HG03064 (cell line): ENCODE results near the gene THBS3.
"Not testable (repeated sequence)": the region's sequence is repeated elsewhere in the genome, so short reads cannot be mapped to it uniquely, and the experiment has no call there.

Experiments
- ATAC-seq: cut with Tn5 transposase; IDR thresholded peaks from one replicate; pipeline ENCODE4 v1.9.1; 2021; ENCODE audit warnings: low read depth; ENCODE audit not compliant: unreplicated experiment

Gene THBS3

DNA sequence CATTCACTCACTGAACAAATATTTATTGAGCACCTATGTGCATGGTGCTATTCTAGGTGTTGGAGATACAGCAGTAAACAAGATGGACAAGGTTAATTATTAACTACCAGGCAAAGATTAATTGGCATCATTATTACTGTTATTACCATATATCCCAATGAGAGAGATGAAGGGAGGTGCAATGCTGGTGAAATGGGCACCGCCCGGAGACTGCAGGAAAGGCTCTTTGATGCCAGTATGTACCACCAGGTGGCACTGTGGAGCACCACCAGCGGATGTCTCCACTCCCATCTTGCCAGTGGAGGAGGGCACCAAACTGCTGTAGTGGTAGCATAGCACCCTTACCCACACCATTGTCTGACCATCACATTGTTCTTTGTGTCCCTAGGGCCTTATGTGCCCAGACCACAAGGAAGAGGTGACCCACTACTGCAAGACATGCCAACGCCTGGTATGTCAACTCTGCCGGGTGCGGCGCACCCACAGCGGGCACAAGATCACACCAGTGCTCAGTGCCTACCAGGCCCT lies 31.1 kb downstream of the THBS3 start:
- ATAC-seq = no peak

DNA sequence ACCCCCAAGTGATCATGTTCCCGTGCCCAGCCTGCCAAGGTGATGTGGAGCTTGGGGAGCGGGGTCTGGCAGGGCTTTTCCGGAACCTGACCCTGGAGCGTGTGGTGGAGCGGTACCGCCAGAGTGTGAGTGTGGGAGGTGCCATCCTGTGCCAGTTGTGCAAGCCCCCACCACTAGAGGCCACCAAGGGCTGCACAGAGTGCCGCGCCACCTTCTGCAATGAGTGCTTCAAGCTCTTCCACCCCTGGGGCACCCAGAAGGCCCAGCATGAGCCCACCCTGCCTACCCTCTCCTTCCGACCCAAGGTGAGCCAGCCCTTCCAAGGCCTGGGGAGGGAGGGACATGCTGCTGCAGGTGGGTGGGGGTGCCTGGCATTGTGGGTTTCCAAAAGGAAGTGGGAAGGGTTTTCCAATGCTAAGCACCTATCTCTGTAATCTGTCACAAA lies 31.7 kb downstream of the THBS3 start:
- ATAC-seq = no peak

GRCh38 chr1:155175281-155175926 lies 32.3 kb downstream of the THBS3 start:
- ATAC-seq = no peak

- ATAC-seq = no peak
Observed at GRCh38 chr1:155174324-155175280, 33.1 kb downstream of the THBS3 start.

- ATAC-seq = peak; percentile 24
Observed at GRCh38 chr1:155173478-155174323, 34.0 kb downstream of the THBS3 start, which contains the start of gene TRIM46. Gene TRIM46, plus strand, starts transcription at chr1:155173849. Its CDS starts 118 bp downstream, at chr1:155173967.

DNA sequence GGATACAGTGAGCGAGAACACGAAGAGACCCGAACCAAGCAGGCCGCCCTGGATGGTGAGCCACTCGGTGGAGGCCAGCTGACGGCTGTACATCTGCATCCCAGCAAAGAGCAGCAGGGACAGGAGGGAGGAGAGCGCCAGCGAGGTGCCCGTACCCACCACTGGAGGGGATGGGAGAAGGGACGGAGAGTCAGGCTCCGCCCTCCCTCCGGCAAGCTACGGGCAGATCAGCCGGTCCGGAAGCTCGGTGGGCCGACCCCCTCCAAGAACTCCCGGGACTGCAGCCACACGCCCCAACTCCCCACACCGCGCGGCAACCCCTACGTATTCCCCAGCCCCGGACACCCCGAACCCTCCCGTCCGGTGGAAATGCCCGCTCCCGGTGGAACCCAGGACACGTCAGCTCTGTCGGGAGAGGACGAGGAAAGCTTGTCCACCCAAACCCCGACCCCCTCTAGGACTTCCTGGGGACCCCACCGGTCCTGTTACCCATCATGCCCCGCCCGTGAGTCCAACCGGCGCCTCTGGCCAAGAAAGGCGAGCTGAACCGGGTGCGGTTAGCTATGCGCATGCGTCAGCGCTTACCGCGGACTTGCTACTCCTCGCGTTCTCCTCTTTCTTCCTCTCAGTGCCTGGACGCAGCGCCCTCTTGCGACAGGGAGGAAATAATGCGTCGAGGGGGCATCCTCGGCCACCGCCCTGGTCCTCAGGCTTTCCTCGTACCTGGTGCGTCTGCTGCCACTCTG lies 34.8 kb downstream of the THBS3 start, which contains the start of gene KRTCAP2:
Gene KRTCAP2, minus strand, starts transcription at position 573 of the 746 bp plus-strand sequence. Its CDS starts 80 bp downstream, at position 493.
- ATAC-seq = peak; percentile 51

GRCh38 chr1:155171836-155172731 lies 35.6 kb downstream of the THBS3 start:
- ATAC-seq = peak; percentile 24

GRCh38 chr1:155170806-155171205 lies 36.9 kb downstream of the THBS3 start:
- no peak for ATAC-seq

DNA sequence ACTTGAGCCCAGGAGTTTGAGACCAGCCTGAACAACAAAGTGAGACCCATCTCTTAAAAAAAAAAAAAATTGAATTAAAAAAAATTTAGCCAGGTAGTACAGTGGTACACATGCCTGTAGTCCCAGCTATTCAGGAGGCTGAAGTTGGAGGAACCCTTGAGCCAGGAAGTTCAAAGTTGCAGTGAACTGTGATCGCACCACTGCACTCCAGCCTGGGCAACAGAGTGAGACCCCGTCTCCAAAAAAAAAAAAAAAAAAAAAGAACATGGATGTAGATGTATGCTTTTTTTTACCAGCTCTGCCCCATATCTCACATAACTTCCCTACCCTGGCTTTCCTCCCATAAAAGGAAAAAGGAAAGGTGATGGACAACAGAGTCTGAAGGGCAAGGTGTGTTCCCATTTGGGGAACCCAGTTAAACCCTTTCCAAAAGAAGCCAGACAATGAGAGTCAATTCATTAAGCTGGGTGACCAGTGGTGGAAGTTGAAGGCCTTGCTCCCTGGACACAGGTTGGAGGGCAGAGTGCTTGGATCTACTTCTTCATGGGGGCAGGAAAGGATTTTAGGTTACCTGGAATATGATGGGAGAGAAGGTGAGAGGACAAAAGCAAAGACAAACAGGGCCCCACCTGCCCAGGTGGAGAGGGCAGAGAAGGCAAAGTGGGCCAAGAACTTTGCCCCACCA lies 37.5 kb downstream of the THBS3 start:
- no peak for ATAC-seq

GRCh38 chr1:155169541-155169940 lies 38.2 kb downstream of the THBS3 start:
- no peak for ATAC-seq

DNA sequence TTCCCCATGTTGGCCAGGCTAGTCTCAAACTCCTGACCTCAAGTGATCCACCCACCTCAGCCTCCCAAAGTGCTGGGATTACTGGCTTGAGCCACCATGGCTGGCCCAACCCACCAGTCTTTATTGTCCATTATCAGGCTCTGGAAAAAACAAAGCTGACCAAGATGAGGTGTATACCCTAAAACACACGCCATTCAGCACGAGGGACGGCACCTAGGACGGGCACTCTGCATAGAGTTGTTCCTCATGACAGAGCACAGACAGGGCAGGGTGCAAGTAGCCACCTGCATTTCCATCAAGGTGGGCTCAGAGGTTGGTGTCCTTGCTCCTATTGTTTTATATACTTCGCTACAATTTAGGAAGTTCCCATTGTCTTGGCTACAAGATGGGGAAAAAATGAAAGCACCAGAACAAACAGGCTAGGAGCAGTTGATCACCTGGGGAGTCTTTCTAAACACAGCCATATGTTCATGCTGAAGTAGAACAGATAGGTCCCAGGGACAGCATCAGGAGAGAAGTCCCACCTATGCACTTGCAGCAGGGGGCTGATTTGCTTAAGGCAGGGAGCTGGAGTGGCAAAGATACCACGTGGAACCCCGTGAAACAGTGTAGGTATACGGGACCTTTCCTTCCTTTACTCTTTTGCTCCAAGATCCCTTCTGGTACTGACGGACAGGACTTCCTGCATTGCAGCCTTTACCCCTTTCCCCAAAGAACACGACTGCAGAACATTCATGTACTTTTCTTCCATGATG lies 39.1 kb downstream of the THBS3 start:
- ATAC-seq = no peak

DNA sequence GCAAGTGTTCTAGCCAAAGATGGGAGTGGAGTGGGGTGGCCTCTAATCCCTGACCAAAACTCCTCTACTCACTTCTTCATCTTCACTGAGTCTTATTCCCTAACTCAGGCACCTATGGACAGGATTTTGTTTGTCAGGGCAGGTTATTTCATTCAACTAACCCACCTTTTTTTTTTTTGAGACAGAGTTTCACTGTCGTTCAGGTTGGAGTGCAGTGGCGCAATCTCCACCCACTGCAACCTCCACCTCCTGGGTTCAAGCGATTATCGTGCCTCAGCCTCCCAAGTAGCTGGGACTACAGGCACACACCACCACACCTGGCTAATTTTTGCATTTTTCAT lies 39.6 kb downstream of the THBS3 start:
- ATAC-seq = not testable (repeated sequence)

DNA sequence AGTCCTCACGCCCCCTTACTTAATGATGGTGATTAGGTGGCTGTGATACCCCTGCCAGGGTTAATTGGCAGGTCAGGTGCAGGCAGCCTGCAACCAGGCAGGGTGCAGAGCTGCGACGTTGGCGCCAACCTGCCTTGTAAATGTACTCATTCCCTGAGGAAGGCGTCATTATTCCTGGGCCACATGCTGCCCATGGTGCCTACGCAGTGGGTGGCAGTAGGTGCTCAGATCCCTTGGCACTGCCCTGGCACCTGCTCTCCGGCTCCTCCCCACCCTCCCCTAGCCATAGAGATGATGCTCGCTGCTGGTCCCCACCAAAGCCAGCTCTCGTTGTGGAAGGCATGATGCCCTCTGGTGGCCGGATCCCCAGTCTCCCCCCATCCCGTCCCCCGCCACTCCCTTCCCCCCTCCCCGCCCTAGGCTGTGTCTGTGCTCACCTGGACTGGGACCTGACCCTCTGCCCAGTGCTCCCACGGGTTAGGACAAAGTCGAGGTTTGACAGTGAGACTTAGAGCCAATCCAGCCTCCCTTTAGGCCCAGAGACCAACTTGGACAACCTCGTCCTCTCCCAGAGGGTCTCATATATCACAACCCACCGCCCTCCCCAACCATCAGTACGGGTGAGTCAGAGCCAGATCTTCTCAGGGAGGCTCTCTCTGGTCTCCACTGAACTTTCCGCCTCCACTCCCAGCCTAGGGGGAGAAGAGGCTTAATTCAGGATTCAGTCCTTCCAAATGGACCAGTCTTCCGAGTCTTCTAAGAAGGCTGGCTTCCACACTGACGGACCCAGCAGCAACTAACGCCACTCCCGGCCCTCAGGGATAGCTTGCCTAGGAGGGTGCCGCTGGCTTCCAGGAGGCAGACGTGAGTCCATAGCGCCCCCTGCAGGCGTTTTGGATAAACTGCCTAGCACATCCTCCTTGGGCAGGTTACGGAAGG lies 40.3 kb downstream of the THBS3 start:
- no peak for ATAC-seq

DNA sequence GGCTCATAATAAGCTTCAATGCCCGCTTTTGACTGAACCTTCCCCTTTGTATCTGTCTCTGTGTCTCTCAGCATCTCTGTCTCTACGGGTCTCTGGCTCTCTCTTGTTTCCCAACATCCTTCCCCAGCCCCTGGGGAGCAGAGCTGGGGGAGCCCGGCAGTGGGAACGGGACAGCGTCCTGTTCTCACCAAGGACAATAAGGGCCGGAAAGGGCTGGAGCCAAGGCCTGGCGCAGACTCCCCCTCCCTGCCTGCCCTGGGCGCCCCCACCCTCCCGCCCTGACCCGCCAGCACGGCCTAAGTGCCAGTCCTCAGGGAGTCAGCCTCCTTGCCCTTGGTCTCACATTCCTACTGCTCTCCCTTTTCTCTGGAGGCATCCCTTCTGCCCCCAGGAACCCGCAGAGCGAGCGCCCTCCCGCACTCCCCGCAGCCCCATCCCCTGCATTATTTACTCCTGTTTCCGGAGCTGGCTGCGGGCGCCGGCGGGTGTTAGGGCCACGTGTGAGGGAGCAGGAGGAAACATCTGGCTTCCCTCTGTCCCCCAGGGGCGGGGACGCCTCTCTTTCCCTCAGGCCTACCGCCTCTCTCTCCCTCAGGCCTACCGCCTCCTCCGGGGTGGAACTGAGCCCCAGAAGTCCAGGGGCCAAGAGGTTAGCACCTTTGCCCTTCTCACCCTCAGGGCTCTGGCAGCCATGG lies 41.1 kb downstream of the THBS3 start:
- ATAC-seq = no peak

DNA sequence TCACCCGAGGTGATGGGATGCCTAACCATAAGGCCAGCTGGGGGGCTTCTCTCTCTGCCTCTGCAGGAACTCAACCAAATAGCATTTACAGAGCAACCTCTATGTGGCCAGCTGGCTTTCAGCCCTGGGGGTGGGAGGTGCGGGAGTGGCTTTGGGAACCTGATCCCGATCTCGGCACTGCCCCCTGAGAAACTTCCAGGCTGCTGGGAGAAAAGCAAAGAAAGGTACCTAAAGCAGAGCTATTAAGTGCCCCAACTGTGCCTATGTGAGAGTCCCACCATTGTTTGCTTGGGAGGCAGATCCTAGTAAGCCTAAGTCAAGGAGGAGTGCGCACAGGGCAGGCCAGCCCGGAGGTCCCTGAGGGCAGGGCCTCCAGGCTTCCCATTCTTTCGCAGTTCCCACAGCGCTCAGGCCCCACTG lies 41.6 kb downstream of the THBS3 start:
- no peak for ATAC-seq

- ATAC-seq = not testable (repeated sequence)
Observed at GRCh38 chr1:155164625-155165024, 43.1 kb downstream of the THBS3 start.
